Adrenal gland (tissue), 12 donors: Measurements from ENCODE around the gene TRIP12. TPM values are rescaled to one million over a fixed set of nuclear protein-coding genes. Genes with fewer than 3 reads are reported as not detected.

Experiments used
- DNase-seq, 7 donors: peaks; one replicate each; pipeline ENCODE4 v3.0.0-alpha.2; 2019 to 2020
- H3K27ac ChIP-seq, 5 donors: fragments of 200-600 bp; sonication (generic) in 4 of 5; 1 replicate in 3 of 5; 2 replicates in 2 of 5; pipeline versions ENCODE4 v1.5.1 to v1.8.0; 2016 to 2020; ENCODE audit warnings: mild to moderate bottlenecking in 1 of 5
- H3K27me3 ChIP-seq: fragments of 200-600 bp; 2 replicates; pipeline ENCODE4 v1.8.0; 2021
- H3K36me3 ChIP-seq, 2 donors: fragments of 200-600 bp; replicated peaks in 1 of 2; 1 replicate in 1 of 2; 2 replicates in 1 of 2; pipeline versions ENCODE4 v1.5.1 to v1.8.0; 2018 to 2022
- H3K4me1 ChIP-seq, 2 donors: fragments of 200-600 bp; replicated peaks in 1 of 2; 1 replicate in 1 of 2; 2 replicates in 1 of 2; pipeline versions ENCODE4 v1.5.1 to v1.8.0; 2018 to 2021
- H3K4me3 ChIP-seq, 4 donors: fragments of 200-600 bp; sonication (generic) in 3 of 4; one replicate each; pipeline ENCODE4 v1.5.1; 2016 to 2018
- H3K9me3 ChIP-seq, 3 donors: fragments of 200-600 bp; sonication (generic) in 1 of 3; replicated peaks in 1 of 3; 1 replicate in 2 of 3; 2 replicates in 1 of 3; pipeline versions ENCODE4 v1.5.1 to v1.8.0; 2016 to 2021
- CTCF ChIP-seq, 6 experiments: fragments of 450-650 bp in 4 of 6; fragments of 200-600 bp in 2 of 6; sonication (generic) in 1 of 6; IDR thresholded peaks; 1 replicate in 5 of 6; 2 replicates in 1 of 6; pipeline versions ENCODE4 v1.5.1 to v1.8.0; 2016 to 2021; ENCODE audit warnings: antibody characterized with exemption in 6 of 6, mild to moderate bottlenecking in 2 of 6, moderate library complexity in 1 of 6
- POLR2A ChIP-seq, 2 donors: fragments of 450-650 bp; IDR thresholded peaks; one replicate each; pipeline ENCODE4 v1.6.1; 2017; ENCODE audit warnings: antibody characterized with exemption in 2 of 2, mild to moderate bottlenecking in 2 of 2, moderate library complexity in 1 of 2
- WGBS, 4 donors: extraction: QIAGEN DNeasy Blood & Tissue Kit in 2 of 4; methylation state at CpG; one replicate each; pipeline versions ENCODE4 v1.1.5 to v1.1.7; 2013 to 2017; 5-methylcytosine and 5-hydroxymethylcytosine counted together
- intact Hi-C, 2 donors: fragments of 100-400 bp; cut with DNase I; formaldehyde crosslinking; loops; one replicate each; pipeline versions ENCODE4 v1.14.1 to v1.15.0; 2022 to 2023
- polyA plus RNA-seq, 3 donors: library from polyadenylated mRNA; stranded (reverse); fragments of 200-250 nt in 2 of 3; fragments of 350-450 nt in 1 of 3; fragmentation: Illumina TruSeq in 1 of 3; extraction: RNeasy Lipid Tissue Mini Kit (QIAGEN cat#74804) in 1 of 3; gene quantifications; one replicate each; pipeline ENCODE4 v1.2.3, GENCODE V29; 2013 to 2014
- total RNA-seq, 9 donors: library from RNA; depleted of rRNA in 4 of 9; stranded (reverse); fragments of >200 nt in 4 of 9; fragments of 120-200 nt in 1 of 9; fragmentation: NEBNext Ultra II Directional in 1 of 9; extraction: Animal tissue kit (Norgen Biotek cat#: 25700) in 1 of 9; gene quantifications; one replicate each; pipeline versions ENCODE4 v1.1.0 to v1.2.4, GENCODE V29; 2013 to 2023
- donor health status: healthy with polysubstance abuse.
- donor health status: Bipolar disorder and iron deficiency.
- donor health status: DM: yes; HTN: yes; CAD: no.
- donor health status: DM: no; HTN: no; CAD: no.
- donor health status: DM: no; HTN: no; CAD: no.
- donor health status: DM: yes; HTN: yes; CAD: no.

Gene TRIP12
- total and polyA plus RNA-seq, 12 donors, result 15.5 to 242 (median 146) TPM

GRCh38 chr2:229849073-229849472, 72.7 kb downstream of the TRIP12 start:
- H3K36me3 ChIP-seq, result peaks cover 0 to 3% of the 10 kb centered on the region in 2 donors
- H3K27ac ChIP-seq, result no peak overlapping the region
- TF ChIP-seq POLR2A (IDR thresholded peaks at IDR 0.05), result no peak
- no peak for TF ChIP-seq CTCF (IDR thresholded peaks at IDR 0.05)
- peaks cover 8 to 32% of the 10 kb centered on the region in 2 donors for H3K4me1 ChIP-seq
- H3K4me3 ChIP-seq, result no peak overlapping the region
- no peak for DNase-seq
- intact Hi-C loops, result loop anchor here in 1 of 2 donors (10.0 kb wide), 1 partner anchor 66 kb away; no protein-coding TSS in a partner anchor
- WGBS, 4 donors, result 77 to 90% (median 85%) methylated on average over 3 of the region's 3 CpGs
- H3K9me3 ChIP-seq, result peaks cover 0 to 4% (median 0%) of the 10 kb centered on the region in 3 donors
- no peaks in the 10 kb centered on the region for H3K27me3 ChIP-seq

GRCh38 chr2:229843613-229844012, 78.2 kb downstream of the TRIP12 start:
- Histone ChIP-seq H3K27ac (peak overlapping the region; percentile 31 to 73 (median 59)), H3K36me3 (peaks cover 0 to 18% of the 10 kb centered on the region in 2 donors), H3K27me3 (no peaks in the 10 kb centered on the region), H3K4me3 (no peak overlapping the region), H3K9me3 (peaks cover 0 to 5% (median 0%) of the 10 kb centered on the region in 3 donors), H3K4me1 (peaks cover 12 to 43% of the 10 kb centered on the region in 2 donors)
- intact Hi-C loops, result loop anchor here in 1 of 2 donors (10.0 kb wide), 1 partner anchor 71 kb away; no protein-coding TSS in a partner anchor
- WGBS, 4 donors, result 47 to 61% (median 54%) methylated on average over 4 of the region's 4 CpGs
- TF ChIP-seq CTCF (IDR thresholded peaks at IDR 0.05) (no peak), POLR2A (IDR thresholded peaks at IDR 0.05) (no peak)
- peak in 6 of 7 donors; percentile 54 to 74 (median 68) for DNase-seq

GRCh38 chr2:229838729-229839128, 83.1 kb downstream of the TRIP12 start:
- Histone ChIP-seq H3K27me3 (no peaks in the 10 kb centered on the region), H3K4me1 (peaks cover 18 to 36% of the 10 kb centered on the region in 2 donors), H3K4me3 (no peak overlapping the region), H3K27ac (no peak overlapping the region), H3K36me3 (peaks cover 0 to 15% of the 10 kb centered on the region in 2 donors), H3K9me3 (no peaks in the 10 kb centered on the region)
- intact Hi-C loops, result no loop called here
- no peak for DNase-seq
- TF ChIP-seq POLR2A (IDR thresholded peaks at IDR 0.05) (no peak), CTCF (IDR thresholded peaks at IDR 0.05) (no peak)
- WGBS, 4 donors, result 75 to 77% (median 75%) methylated on average over 6 of the region's 6 CpGs

- intact Hi-C loops, result no loop called here
- Histone ChIP-seq H3K27ac (no peak overlapping the region), H3K9me3 (no peaks in the 10 kb centered on the region), H3K4me3 (no peak overlapping the region), H3K4me1 (peaks cover 21 to 38% of the 10 kb centered on the region in 2 donors), H3K36me3 (peaks cover 0 to 15% of the 10 kb centered on the region in 2 donors), H3K27me3 (no peaks in the 10 kb centered on the region)
- WGBS, 4 donors, result 88 to 94% (median 93%) methylated on average over 7 of the region's 7 CpGs
- TF ChIP-seq POLR2A (IDR thresholded peaks at IDR 0.05), result no peak
- no peak for DNase-seq
These were observed 85.0 kb downstream of the TRIP12 start for GRCh38 chr2:229836847-229837246.
